Activated CD4-positive, CD25-positive, alpha-beta regulatory T cell treated with anti-CD3 and anti-CD28 coated beads, Interleukin-2, amount 50 U/mL, for 16 hours (primary cell): ENCODE measurements around the gene PDRG1.
"Not testable (repeated sequence)": the region's sequence is repeated elsewhere in the genome, so short reads cannot be mapped to it uniquely, and the experiment has no call there.

Experiments
- DNase-seq: peaks from one replicate; pipeline ENCODE4 v3.0.0-alpha.2; 2020; ENCODE audit warnings: low read depth, low spot score

The PDRG1 gene

DNA sequence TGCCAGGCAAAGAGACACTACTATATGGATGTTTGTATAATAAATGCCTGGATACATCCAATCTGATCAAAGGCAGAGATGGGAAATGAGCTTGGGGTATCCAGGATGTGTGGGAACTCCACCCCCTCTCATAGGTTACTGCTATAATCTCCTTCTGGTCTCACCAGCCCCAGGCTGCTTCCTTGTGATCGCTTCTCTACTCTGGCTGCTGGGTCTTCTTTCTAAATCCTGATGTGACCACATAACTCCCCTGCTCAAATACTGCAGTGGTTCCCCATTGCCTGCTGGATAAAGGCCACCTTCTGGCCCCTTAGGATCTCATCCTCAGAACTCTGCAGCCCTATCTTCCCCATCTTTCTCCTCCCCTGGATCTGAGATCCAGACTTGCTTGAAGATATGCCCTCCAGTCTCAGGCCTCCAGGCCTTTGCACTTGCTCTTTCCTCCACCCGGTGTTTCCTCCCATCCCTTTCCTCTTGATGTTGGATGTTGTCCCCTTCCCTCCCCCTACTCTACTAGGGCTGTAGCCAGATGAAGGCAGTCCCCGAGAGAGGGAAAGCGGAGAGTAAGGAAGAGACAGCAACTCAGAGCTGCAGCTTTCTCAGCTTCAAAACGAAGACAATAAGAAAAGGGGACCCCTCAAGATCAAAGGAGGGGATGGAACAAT lies 15.3 kb upstream of the PDRG1 start:
- no peak for DNase-seq

DNA sequence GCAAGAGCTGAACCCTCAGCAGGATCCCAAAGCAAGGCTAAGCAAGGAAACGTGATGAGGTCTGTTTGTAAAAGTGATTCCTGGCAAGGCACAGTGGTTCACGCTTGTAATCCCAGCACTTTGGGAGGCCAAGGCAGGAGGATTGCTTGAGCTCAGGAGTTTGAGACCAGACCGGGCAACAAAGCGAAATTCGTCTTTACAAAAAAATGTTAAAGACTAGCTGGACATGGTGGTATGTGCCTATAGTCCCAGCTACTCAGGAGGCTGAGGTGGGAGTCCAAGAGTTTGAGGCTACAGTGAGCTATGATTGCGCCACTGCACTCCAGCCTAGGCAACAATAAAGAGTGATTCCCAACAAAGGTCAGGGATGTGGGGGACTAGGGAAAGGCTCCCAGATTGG lies 12.0 kb upstream of the PDRG1 start:
- no peak for DNase-seq

DNA sequence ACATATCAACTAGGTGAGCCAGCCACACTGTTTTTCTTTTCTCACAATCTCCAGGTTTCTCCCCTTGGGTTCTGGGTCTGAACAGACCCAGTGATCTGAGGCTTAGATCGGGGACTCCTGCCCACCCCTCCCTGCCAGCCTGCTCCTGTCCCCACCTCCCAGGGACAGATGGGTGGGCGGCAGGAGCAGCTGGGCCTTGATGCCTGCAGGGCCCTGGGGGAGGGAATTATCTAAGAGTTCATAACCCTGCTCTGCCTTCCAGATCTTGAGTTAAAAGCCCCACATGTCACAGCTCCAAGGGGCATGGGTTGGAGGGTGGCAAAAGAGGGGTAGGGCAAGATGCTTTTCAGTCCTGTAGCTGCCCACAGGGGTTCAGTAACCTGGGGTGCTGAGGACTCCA lies 10.9 kb upstream of the PDRG1 start:
- no peak for DNase-seq

DNA sequence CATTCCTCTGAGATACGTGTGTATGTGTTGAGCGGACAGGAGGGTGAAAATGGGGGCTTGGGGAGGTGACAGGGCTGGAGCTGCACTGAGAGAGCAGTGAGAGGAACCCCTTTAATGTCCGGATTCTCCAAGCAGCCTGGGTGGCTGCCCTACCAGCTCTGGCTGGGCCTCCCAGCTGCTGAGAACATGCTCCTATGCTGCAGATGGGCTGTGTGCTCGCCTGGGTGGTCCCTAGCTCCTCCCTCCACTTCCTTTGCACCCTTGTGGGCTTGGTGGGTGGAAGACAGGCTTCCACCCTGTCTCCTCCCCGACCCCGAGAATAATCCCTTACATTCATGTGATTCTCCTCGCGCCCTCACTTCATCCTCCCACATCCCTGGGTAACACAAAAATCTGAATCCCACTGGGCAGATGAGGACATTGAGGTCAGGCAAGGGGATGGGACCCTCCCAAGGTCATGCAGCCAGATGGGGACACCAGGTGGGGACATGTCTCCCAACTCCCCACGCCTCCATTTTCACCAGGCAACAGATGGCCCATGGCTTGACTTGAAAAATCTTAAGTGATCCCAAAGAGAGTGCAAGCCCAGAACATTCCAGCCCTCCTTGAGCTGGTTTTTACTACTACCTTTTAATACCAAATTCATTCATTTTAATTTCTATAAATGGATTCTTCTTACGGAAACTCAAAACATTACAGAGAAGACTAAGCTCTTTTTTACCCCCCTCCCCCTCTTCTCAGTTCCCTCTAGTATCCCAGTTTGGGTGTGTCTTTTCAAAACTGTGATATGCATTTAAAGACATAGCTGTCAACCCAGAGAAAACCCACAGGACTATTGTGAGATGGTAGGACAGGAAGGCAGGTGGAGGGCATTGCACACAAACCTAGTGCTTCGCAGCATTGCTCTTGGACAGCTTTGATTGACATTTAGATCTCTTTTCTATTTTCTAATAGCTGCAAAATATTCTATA lies 5.0 kb upstream of the PDRG1 start:
- no peak for DNase-seq

DNA sequence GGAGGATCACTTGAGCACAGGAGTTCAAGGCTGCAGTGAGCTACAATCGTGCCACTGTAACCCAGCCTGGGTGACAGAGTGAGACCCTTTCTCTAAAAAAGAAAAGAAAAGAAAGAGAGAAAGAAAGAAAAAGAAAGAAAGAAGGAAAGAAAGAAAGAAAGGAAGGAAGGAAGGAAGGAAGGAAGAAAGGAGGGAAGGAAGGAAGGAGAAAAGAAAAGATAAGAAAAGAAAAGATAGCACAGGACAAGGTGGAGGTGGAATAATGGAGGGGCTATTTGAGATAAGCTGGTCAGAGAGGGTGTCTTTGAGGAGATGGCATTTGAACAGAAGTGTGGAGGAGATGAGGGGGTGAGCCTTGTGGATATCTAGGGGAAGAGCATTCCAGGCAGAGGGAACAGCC lies 2.7 kb upstream of the PDRG1 start:
- no peak for DNase-seq

DNA sequence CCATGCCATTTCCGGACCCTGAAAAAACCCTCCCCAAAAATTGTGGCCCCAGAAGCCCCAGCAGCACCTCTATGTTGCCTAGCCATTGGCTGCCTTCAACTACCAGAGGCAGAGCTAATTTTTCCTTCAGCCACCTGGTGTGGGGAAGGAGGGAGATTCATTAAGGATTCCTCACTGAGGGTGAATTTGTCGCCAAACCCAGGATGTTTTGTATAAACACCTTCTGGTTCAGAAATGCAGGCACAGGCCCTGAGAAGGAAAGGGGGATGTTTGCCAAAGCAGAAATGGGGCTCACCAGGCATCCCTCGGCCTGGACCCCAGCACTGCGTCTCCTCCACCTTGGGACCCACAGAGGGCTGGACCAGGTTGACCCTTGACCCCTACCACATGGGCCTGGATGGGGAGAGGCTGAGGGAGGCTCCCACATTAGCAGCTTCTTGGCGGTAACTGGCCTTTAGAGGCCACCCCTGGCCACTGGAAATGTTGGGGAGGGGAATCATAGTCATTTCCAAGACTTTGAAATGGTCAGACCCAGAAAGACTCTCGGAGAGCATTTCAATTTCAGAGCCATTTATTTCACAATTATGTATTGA lies 1.8 kb upstream of the PDRG1 start:
- no peak for DNase-seq

DNA sequence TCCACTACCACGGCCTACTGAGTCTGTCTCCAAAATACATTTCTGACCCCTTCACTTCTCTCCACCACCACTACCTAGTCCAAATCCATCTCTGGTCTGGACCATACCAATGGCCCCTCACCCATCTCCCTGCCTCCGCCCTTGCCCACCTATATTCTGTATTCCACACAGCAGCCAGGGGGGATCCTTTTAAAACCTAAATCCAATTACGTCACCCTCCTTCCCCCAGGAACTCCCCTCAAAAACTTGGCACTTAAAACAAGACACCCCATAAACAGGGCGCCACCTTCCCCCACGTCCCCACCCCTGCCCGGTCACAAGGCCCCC lies 680 bp downstream of the PDRG1 start:
- no peak for DNase-seq

DNA sequence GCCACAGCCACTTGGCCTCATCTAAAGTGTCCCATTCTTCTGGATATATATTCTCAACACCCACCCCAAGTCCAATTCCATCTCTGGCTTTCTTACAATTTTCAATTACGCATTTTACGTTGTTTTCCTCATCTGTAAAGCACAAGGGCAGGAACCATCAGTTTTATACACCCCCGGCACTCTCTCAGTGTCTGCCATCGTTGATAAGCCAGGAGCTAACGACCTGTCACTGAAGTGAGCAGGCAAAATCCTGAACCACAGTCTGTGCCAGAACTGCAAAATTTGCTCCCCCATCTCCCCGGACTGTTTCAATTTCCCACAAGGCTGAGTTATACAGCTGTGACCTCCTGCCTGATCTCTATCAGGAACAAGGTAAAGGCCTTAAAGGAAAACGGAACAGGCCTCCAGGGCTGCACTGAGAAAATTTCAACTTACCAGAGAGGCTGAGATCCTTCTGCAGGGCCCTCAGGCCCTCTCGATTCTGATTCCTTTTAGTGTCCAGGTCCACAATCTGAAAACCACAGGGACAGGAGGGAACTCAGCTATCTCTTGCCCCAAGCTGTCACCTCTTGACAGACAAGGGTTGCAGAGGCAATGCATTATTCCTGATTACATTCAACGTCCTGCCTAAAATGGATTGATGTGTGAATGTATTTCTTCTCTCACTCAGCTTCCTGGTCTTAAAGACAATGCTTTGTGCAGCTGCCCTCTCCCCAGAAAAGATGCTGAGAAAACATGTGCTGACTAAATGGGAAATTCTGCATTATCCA lies 1.8 kb downstream of the PDRG1 start:
- DNase-seq, result no peak

DNA sequence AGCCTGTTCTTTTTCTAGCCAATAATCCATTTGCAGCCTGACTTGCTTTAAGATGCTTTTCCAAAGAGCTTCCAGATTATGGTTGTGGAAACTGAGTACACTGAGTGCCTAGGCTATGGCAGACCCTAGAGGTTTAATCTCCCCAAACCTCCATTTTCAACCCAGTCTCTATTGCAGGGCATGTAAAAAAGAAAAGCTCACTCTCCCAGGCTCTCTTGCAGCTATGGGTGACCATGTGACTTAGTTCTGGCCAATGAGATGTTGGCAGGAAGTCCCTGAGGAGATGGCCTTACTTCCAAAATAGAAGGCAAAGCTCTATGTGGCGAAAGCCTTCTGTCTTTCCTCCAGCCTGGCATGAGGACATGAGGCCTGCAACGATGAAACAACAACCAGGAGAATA lies 3.8 kb downstream of the PDRG1 start:
- no peak for DNase-seq

DNA sequence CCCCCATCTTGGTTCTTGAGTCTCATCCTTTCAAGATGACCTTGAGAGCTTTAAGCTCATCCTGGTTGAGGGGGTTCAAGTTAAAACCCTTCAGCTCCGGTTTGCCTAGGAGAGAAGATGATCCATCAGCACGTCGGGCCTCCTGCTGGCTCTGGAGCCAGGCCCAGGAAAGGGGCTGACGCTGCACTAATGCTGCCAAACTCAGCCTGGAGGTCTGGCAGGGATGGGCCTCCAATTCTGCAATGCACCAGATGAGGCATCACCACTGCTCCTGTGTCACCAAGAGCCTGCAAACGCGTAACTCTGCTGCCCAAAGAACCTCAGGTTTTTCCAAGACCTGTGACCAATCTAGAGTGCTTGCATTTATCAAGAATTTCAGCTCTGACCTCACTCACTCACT lies 6.1 kb downstream of the PDRG1 start:
- DNase-seq, result no peak

DNA sequence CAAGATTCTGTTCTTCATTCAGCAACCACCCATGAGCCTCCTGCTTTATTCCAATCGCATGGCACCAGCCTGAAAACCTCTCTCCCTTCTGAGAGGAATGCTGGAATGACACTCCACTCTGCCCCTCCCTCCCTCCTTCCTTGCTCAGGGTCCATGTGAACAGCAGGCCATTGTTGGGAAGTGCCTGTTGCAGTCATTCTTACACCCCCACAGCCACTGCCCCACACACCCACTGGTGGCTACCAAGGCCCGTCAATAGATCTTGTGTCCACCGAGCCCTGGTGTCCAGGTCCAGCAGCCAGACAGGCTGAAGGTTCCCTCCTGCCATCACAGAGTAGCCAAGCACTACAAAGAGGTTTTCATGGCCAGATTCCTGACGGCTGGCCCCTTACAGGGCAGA lies 6.5 kb downstream of the PDRG1 start:
- DNase-seq, result no peak

DNA sequence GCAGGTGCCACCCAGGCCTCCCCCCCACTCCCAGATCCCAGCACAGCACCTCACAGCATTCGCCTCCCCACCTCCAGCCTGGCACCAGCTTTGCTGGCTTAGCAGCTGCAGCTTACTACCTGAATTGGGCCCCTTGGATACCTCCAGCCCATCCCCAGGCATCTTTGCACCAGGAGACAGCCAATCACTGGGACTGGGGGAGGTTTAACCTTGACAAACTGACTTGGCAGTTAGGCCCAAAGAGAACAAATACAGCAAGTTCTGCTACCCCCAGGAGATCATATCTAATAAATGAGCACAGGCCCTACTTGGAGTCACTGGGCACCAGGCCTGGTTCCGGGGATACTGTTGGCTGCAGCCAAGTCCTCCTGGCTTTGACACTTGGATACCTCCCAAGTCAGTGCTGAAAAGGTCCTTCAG lies 8.8 kb downstream of the PDRG1 start:
- DNase-seq, result no peak

DNA sequence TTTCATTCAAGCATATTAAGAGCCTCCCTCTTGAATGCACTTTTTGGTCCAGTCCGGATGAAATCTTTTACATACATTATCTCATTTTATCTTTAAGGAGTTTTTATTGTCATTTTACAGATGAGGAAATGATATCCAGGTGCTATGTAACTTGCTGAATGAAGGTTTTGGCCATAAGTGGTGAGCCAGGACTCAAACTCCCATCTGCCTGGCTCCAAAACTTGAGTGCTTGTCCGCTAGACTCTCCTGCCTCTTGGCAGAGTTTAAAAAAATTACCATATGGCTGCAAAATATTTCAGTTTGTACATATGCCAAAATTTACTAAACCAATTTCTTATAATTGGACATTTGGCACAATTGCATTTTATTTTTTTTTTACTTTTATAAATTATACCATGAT lies 12.2 kb downstream of the PDRG1 start:
- no peak for DNase-seq

DNA sequence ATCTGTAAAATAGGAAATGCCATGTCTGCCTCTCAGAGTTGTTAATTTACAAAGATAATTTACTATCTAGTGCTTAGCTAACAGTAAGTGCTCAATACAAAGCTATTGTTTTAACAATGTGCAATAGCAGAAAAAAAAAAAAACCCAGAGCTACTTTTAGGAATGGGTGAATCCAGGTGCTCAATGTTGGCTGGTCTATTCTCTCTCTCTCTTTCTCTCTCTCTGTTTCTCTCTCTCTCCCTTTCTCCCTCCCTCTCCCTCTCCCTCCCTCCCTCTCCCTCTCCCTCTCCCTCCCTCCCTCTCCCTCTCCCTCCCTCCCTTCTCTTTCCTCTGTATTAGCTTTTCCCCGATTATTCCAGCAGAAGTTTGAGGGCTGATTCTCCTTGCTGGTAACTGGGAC lies 14.0 kb downstream of the PDRG1 start:
- no peak for DNase-seq

DNA sequence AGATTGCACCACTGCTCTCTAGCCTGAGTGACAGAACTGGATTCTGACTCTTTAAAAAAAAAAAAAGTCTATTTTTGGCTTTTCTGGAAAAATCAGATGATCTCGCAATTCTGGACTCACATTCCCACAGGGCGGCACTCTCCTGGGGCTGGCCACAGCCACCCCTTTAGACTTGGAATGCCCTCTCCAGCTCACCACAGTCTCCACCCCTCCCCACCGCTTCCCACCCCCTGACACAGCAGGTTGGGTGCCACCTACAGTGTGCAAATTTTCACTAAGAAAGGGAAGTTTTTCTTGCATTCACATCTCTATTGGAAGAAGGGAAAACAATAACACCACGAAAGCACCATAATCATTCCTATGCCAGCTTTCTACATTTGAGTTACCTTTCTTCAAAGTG lies 15.4 kb downstream of the PDRG1 start:
- DNase-seq, result no peak

DNA sequence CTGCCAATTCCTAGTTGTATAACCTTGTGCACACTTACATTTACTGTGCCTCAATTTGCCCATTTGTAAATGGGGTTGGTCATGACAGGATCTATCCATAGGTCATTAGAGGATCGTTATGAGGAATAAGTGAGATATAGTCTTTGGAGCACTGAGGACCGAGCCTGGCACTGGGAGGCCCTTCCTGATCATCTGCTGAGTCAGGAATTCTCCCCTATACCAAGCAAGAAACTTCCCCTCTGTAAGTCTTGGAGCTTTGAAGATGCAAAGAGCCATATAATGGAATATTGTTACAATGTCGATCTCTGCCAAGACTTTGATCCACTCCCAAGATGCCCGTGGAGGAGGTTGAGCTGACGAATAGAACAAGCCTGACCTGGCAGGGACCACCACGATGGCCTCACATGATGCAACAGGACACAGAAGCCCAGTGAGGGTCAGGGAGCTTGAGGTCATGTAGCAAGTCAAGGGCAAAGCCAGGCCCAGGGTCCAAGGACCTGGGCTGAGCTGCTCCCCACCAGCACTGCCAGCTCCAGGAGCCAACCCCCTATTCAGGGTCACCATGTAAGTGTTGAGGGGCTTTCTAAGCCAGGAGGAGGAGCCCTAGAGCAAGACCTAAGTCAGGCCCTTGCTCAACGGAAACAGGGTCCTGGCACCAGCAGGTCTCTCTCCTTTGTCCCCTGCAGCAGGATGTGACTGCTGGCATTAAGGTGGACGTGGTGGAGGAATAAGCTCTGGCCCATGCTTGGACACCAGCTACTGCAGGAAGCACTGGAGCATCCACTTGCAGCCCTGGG lies 16.7 kb downstream of the PDRG1 start:
- no peak for DNase-seq

DNA sequence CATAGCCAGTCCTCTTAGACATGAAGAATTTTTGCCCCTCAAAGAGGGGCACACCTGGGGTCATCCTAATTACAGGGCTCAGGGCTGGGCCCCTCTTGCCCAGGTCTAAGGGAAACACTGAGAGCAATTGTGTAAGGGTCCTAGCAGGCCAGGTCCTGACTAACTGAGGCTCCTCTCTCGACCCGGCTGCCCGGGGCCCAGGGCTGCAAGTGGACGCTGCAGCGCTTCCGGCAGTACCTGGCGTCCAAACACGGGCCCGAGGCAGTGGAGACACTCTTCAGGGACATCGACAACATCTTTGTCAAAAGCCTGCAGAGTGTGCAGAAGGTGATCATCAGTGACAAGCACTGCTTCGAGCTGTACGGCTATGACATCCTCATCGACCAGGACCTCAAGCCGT lies 17.4 kb downstream of the PDRG1 start:
- no peak for DNase-seq

DNA sequence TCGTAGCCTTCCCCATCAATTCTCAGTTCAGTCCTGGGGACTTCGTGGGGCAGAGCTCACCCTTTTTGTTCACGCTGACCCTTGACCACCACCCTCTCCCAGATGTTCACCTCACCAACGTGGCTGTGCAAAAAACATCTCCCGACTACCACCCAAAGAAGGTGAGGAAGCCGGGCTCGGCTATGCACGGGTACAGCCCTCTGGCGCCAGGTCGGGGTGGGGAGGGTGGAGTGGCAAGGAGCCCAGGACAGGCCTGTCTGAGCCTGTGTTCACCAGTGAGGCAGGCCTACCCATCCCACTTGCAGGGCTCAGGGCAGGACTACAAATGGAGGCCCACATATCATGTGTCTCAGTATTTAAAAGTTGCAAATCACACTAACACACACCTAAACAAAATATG lies 18.1 kb downstream of the PDRG1 start:
- DNase-seq, result no peak

DNA sequence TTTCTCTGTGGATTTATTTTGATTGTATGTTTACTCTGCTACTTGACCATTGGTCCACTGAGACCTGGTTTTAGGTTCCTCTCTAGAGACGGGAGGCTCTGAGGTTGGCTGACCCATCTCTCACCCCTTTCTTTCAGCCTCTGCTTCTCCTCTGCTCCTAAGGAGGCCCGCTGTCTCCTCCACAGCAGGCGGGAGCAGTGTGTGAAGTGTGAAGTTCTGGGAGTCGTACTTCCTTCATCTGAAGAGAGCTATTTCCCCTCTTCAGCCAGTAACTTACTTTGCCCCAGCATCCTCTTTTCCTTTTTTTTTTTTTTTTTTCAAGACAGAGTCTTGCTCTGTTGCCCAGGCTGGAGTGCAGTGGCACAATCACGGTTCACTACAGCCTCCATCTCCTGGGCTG lies 21.1 kb downstream of the PDRG1 start:
- DNase-seq, result no peak

DNA sequence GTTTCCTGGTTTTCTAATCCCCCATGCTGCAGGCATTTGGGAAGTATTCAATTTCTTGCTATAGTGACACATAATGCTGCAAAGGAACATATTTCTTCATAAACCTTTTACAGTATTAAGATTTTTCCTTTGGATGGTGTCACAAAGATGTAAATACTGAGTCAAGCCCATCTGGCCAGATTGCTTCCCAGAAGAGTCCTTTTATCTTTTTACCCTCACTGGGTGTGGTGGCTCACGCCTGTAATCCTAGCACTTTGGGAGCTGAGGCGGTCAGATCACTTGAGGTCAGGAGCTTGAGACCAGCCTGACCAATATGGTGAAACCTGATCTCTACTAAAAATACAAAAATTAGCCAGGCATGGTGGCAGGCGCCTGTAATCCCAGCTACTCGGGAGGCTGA lies 22.2 kb downstream of the PDRG1 start:
- DNase-seq, result not testable (repeated sequence)

DNA sequence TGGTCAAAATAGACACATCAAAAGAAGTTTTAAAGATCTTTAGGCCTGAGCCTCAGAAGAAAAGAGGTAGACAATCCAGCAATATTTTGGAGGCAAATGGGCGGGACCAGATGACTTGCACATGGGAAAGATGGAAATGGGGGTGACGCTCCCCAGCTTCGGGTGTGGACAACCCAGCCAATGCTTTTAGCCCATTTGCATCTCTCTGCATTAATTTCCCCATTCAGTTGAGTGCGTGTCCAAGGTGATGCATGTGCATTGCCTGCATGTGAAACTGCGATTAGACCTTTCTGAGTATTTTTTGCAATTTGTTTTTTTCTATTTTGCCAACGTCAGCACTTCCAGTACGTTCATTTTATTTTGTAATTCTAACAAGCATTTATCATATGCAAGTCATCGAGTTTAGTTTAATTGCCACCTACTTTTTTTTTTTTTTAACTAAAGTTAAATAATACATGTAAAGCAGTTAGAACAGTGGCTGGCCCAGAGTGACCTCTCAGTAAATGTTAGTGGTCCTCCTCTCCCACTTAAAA lies 24.2 kb downstream of the PDRG1 start:
- DNase-seq, result no peak
